Colonic mucosa (tissue), 4 donors: Measurements from ENCODE around the gene RAB40C. TPM values are rescaled to one million over a fixed set of nuclear protein-coding genes. Genes with fewer than 3 reads are reported as not detected.

Source experiments
- DNase-seq: peaks from one replicate; pipeline ENCODE4 v3.0.0-alpha.2; 2020
- H3K27ac ChIP-seq: fragments of 200-600 bp; one replicate; pipeline ENCODE4 v1.8.0; 2021
- H3K27me3 ChIP-seq: fragments of 200-600 bp; one replicate; pipeline ENCODE4 v1.8.0; 2021
- H3K36me3 ChIP-seq: fragments of 200-600 bp; one replicate; pipeline ENCODE4 v1.8.0; 2021
- H3K4me1 ChIP-seq: fragments of 200-600 bp; one replicate; pipeline ENCODE4 v1.8.0; 2021; ENCODE audit warnings: mild to moderate bottlenecking
- H3K4me3 ChIP-seq: fragments of 200-600 bp; one replicate; pipeline ENCODE4 v1.8.0; 2021
- H3K9ac ChIP-seq, 2 donors: one replicate each; pipeline ENCODE4 v1.7.0; 2013; ENCODE audit warnings: control low read depth in 2 of 2, low read depth in 2 of 2, low read length in 2 of 2
- H3K9me3 ChIP-seq: fragments of 200-600 bp; one replicate; pipeline ENCODE4 v1.8.0; 2021
- CTCF ChIP-seq: fragments of 200-600 bp; IDR thresholded peaks from one replicate; pipeline ENCODE4 v1.8.0; 2022; ENCODE audit warnings: antibody characterized with exemption, mild to moderate bottlenecking
- intact Hi-C: fragments of 100-400 bp; cut with DNase I; formaldehyde crosslinking; loops from one replicate; pipeline ENCODE4 v1.14.1; 2022
- total RNA-seq, 2 donors: library from RNA; stranded (reverse); fragmentation: NEBNext Ultra II Directional in 1 of 2; extraction: Animal tissue kit (Norgen Biotek cat#: 25700) in 1 of 2; gene quantifications; one replicate each; pipeline ENCODE4 v1.2.1, GENCODE V29; 2021
- donor health status: healthy.
- donor health status: DM: no; HTN: no; CAD: no.
- donor health status: DM: no; HTN: no; CAD: no.

Gene RAB40C
- total RNA-seq, 2 donors from 2014 or later: 34.9 to 38.5 TPM

- intact Hi-C loops: no loop called here
- H3K27me3 ChIP-seq: no peaks in the 10 kb centered on the region
- H3K4me3 ChIP-seq: no peak overlapping the region
- no peak overlapping the region for H3K9ac ChIP-seq
- no peak for DNase-seq
- H3K27ac ChIP-seq: no peak overlapping the region
- H3K9me3 ChIP-seq: no peaks in the 10 kb centered on the region
- H3K36me3 ChIP-seq: peaks cover 23% of the 10 kb centered on the region
- peaks cover 19% of the 10 kb centered on the region for H3K4me1 ChIP-seq
- no peak for TF ChIP-seq CTCF
Observed at GRCh38 chr16:671353-672131, 81.7 kb downstream of the RAB40C start.

GRCh38 chr16:672371-672770 lies 82.5 kb downstream of the RAB40C start:
- Histone ChIP-seq H3K36me3 (peaks cover 23% of the 10 kb centered on the region), H3K4me1 (peaks cover 19% of the 10 kb centered on the region)

GRCh38 chr16:672851-673250 lies 83.0 kb downstream of the RAB40C start:
- Histone ChIP-seq H3K9me3 (no peaks in the 10 kb centered on the region), H3K4me3 (no peak overlapping the region), H3K27me3 (no peaks in the 10 kb centered on the region), H3K4me1 (peaks cover 19% of the 10 kb centered on the region), H3K9ac (no peak overlapping the region), H3K27ac (no peak overlapping the region), H3K36me3 (peaks cover 23% of the 10 kb centered on the region)
- DNase-seq: no peak
- intact Hi-C loops: no loop called here
- TF ChIP-seq CTCF: no peak

More at GRCh38 chr16:672371-672770, 82.5 kb downstream of the RAB40C start:
- no peak overlapping the region for H3K9ac ChIP-seq
- no peak for TF ChIP-seq CTCF
- no peaks in the 10 kb centered on the region for H3K27me3 ChIP-seq
- no peak overlapping the region for H3K4me3 ChIP-seq
- intact Hi-C loops: no loop called here
- DNase-seq: no peak
- no peak overlapping the region for H3K27ac ChIP-seq
- no peaks in the 10 kb centered on the region for H3K9me3 ChIP-seq

- DNase-seq: no peak
- H3K9ac ChIP-seq: no peak overlapping the region
- no peak for TF ChIP-seq CTCF
- H3K27me3 ChIP-seq: no peaks in the 10 kb centered on the region
- H3K27ac ChIP-seq: no peak overlapping the region
- H3K9me3 ChIP-seq: no peaks in the 10 kb centered on the region
- intact Hi-C loops: no loop called here
- H3K36me3 ChIP-seq: peaks cover 23% of the 10 kb centered on the region
- peaks cover 19% of the 10 kb centered on the region for H3K4me1 ChIP-seq
- H3K4me3 ChIP-seq: no peak overlapping the region
Observed at GRCh38 chr16:673399-673991, 83.6 kb downstream of the RAB40C start.

GRCh38 chr16:674214-674881 lies 84.5 kb downstream of the RAB40C start:
- Histone ChIP-seq H3K9ac (no peak overlapping the region), H3K27ac (no peak overlapping the region), H3K27me3 (no peaks in the 10 kb centered on the region), H3K4me1 (peaks cover 17% of the 10 kb centered on the region), H3K9me3 (no peaks in the 10 kb centered on the region), H3K4me3 (no peak overlapping the region), H3K36me3 (peaks cover 23% of the 10 kb centered on the region)
- intact Hi-C loops: no loop called here
- TF ChIP-seq CTCF: no peak
- DNase-seq: no peak
